HG03135 (cell line): ENCODE measurements around the gene CDH18.

Experiments used
- ATAC-seq: cut with Tn5 transposase; IDR thresholded peaks from one replicate; pipeline ENCODE4 v1.9.1; 2021; ENCODE audit warnings: mild to moderate bottlenecking, moderate library complexity; ENCODE audit not compliant: unreplicated experiment

CDH18 gene, protein sequence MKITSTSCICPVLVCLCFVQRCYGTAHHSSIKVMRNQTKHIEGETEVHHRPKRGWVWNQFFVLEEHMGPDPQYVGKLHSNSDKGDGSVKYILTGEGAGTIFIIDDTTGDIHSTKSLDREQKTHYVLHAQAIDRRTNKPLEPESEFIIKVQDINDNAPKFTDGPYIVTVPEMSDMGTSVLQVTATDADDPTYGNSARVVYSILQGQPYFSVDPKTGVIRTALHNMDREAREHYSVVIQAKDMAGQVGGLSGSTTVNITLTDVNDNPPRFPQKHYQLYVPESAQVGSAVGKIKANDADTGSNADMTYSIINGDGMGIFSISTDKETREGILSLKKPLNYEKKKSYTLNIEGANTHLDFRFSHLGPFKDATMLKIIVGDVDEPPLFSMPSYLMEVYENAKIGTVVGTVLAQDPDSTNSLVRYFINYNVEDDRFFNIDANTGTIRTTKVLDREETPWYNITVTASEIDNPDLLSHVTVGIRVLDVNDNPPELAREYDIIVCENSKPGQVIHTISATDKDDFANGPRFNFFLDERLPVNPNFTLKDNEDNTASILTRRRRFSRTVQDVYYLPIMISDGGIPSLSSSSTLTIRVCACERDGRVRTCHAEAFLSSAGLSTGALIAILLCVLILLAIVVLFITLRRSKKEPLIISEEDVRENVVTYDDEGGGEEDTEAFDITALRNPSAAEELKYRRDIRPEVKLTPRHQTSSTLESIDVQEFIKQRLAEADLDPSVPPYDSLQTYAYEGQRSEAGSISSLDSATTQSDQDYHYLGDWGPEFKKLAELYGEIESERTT

GRCh38 chr5:19987612-19988361 is at the start of gene CDH18:
Gene CDH18 (minus strand): TSS chr5:19988200. CDS start chr5:19838986, 149,214 bp downstream.
- ATAC-seq: no peak

DNA sequence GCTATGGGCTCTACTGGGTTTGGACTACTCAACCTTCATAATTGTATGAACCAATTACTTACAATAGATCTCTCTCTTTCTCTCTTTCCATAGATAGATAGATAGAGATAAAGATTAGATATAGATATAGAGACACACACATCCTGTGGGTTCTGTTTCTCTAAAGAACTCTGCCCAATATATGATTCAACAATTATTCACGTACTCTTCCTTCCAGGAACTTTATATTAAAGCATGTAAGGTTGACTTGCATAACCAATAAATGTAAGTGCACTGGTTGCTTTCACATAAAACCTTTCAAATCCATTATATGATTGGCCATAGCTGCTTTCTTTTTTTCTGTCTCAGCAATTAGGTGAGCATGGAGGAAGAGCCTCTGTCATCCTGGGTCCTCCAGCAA is 46.7 kb upstream of the CDH18 start:
- no peak for ATAC-seq

DNA sequence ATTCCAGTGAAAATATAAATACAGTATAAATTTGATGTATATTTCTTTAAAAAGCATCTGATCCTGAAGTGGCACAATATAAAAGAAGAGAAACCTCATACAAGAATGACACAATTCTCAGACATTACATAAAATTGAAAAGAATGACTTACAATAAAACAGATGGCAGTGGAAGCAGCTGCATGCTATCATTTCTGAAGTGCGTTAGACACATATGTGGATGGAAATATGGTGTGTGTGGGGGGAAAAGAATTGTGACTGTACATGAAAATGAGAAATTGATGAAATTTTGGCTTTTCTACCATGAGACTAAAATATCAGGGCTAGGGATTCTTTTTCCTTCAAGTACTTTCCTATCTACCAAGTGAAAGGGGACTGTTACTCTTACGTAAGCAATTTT is 45.9 kb upstream of the CDH18 start:
- no peak for ATAC-seq

- no peak for ATAC-seq
Observed at GRCh38 chr5:20032896-20033295, 44.9 kb upstream of the CDH18 start.

GRCh38 chr5:20030125-20030524 is 42.1 kb upstream of the CDH18 start:
- no peak for ATAC-seq

- ATAC-seq: no peak
Observed at GRCh38 chr5:20029266-20029665, 41.3 kb upstream of the CDH18 start.

DNA sequence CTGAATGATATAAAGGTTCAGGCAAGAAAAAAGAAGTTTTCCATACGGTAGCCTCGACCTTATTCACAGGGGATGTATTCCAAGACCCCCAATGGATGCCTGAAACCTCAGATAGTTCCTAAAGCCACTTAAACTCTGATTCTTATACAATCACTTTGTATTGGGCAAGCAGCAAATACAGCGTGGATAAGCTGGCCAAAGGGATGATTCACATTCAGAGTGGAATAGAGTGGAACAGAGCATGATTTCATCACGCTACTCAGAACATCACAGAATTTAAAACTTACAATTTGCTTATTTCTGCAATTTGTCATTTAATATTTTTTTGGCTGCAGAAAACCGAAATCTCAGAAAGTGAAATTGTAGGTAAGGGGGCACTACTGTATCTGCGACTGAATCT is 40.5 kb upstream of the CDH18 start:
- ATAC-seq: no peak

DNA sequence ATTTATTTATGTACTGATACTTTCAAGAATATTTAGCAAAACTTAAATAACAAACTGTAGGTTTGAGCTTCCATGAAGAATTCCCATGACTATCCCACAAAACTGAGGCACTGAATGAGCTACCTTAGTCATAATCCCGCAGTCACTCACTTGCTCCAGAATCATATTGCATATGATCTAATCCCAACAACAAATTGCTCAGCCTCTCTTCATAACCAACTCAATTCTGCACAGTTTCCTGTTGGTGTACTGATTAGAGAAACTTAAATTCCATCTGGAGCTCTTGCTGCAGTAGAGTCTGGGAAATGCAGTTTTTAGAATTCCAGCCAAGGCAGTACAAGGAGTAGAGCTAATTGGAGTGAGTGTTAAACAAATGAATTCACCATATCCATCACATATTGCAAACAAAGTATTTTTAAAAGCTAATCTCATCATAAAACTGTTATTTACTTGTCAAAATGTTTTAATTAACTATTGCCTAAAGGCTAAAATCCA is 35.7 kb upstream of the CDH18 start:
- ATAC-seq: no peak

- no peak for ATAC-seq
Observed at GRCh38 chr5:20020247-20020646, 32.2 kb upstream of the CDH18 start.

DNA sequence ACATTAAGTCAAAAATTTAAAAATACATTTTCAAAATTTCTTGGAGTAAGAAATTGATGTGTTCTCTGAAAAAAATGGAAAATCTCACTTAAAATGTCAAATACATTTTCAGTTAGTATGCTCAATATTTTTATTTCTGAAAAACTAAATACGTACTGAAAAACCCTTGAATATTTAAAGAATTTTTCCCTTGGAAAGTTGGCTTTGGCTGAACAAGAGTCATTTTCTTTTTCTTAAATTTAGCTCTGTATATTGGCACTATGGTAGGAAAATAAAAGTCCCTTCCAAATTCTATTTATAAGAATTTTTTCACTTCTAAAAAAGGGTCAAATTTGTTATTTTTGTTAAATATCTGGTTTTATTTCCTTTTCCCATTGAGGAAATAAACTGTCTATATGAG is 29.0 kb upstream of the CDH18 start:
- no peak for ATAC-seq

- no peak for ATAC-seq
Observed at GRCh38 chr5:20000416-20000815, 12.4 kb upstream of the CDH18 start.

DNA sequence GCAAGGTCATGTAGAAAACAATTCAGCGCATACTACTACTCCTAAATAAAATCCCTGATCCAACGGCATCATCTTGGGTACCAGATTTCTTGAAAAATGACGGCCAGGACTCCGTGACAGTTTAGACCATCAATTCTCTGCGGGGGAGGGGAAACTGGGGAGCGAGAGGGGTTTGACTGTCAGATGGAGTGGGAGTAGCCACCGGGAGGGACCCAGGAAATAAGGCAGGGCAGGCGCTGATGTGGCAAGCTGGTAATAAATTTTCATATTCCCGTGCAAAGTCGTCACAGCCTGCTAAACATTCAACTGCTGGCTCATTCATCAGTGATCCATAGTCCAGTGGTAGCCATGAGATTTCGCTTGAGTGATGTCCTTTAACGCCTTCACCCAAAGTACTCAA is 457 bp upstream of the CDH18 start:
- ATAC-seq: no peak

DNA sequence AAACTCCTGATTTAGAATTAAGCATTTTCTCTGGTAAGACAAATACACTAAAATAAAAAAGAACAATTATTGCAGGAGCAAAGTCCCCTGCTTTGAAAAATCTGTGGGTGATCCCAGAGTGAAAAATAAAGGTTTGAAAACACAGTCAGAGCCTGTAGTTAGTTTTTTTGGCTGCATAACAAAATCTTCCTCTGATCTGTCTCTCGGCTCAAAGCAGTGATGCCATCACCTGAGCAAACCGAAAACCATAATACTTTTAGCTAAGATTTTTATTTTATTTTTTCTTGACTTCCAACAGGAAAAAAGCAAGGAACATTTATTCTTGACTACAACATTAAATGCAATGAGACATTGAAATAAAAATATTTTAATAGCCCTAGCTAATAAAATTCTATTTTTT is 1.2 kb downstream of the CDH18 start:
- no peak for ATAC-seq

DNA sequence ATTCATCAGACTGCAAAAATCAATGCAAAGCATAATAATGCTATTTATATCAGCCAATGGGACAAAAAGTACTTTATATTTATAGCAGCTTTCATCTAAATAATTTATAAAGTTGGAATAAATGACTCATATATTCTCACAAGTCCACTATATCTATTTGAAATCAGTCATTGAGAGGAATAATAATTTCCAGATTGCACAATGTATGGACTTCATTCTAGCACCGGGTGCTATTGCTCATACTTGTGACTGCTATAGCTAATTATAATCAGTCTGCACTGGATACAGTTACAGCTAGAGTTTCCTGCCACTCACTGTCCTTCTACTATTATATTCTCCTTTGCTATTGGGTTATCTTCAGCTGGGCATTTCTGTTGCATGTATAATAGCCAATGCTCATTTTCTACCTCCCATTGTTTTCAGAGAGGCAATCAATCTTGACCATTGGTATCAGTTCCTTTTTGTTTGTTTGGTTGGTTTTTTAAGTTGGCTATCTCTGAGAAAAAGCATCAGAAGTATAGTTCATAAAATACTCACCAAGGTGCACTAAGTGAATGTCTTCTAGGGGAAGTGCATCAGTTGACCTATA is 1.9 kb downstream of the CDH18 start:
- ATAC-seq: no peak

DNA sequence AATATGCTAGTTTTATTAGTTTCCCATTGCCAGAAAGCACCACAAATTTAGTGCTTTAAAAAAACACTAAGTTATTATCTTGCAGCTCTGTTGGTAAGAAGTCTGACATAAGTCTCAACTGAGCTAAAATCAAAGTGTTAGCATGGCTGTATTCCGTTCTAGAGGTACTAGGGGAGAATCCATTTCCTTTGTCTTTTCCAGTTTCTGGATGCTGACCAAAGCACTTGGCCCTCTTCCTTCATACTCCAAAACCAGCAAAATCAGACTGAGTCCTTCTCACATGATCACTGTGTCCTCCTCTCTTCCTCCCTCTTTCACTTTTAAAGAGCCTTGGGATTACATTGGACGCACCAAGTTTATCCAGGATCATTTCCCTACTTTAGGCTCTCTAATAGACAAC is 9.5 kb downstream of the CDH18 start:
- ATAC-seq: no peak

DNA sequence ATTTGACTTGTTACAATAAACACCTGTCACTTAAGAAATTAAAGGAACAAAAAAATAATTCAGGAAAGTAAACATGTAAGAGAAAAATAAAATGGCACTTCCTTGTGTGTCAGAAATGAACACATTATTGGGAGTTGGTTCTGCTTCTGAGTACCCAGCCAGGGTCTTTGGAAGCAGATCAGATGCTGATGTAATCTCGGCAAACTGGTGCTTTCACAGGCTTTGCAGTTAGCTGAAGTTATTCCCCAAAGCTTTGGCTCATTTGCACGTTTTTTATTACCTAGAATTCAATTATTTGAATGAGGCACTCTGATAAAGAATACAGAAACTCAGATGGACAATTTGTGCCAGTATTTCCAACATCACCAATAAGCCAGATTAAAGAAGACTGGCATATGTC is 10.9 kb downstream of the CDH18 start:
- ATAC-seq: no peak

DNA sequence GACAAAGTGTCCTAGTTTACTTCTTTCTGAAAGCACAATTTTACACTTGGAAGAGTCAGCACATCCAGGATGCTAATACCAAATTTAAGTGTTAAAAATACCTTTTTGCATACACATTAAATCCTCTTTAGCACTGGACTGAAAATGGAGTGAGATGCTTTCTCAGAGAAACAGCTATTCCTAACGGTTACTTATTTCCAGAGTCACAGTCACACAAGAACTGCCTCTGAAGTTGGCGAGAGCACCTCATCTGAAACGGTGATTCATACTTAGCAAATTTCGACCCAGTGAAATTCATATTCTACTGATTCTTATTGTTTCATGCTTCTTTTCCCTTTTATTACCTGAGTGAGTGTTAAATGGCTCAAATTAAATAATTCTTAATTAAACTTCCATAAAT is 12.2 kb downstream of the CDH18 start:
- ATAC-seq: no peak

DNA sequence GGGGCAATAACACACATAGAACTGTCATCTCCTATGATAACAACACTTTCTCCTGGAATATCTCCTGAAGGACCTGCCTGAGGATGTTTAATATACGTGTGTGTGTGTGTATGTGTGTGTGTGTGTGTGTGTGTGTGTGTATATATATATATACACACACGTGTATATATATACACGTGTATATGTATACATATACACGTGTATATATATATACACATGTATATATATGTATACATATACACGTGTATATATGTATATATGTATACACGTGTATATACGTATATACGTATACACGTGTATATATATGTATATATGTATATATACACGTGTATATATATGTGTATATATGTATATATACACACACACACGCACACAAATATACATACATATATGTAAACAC is 27.5 kb downstream of the CDH18 start:
- ATAC-seq: no peak

- ATAC-seq: no peak
Observed at GRCh38 chr5:19959830-19960384, 28.1 kb downstream of the CDH18 start.

GRCh38 chr5:19950897-19951296 is 37.1 kb downstream of the CDH18 start:
- no peak for ATAC-seq

GRCh38 chr5:19940192-19940591 is 47.8 kb downstream of the CDH18 start:
- ATAC-seq: no peak
